ENCODE measurements around the gene CLEC18B. TPM values are rescaled to one million over a fixed set of nuclear protein-coding genes. Genes with fewer than 3 reads are reported as not detected.
"Not testable (repeated sequence)": the region's sequence is repeated elsewhere in the genome, so short reads cannot be mapped to it uniquely, and the experiment has no call there.

Gene CLEC18B
- total RNA-seq, 1 donor from 2014 or later = 1.2 TPM

- H3K9me3 ChIP-seq; intact Hi-C loops (cut with DNase I); ATAC-seq; H3K36me3 ChIP-seq; H3K4me1 ChIP-seq; H3K27ac ChIP-seq; H3K27me3 ChIP-seq (ENCODE audit: low read depth); DNase-seq; H3K4me3 ChIP-seq: not testable (repeated sequence)
Observed at GRCh38 chr16:74394604-74395003, 26.7 kb downstream of the CLEC18B start.

DNA sequence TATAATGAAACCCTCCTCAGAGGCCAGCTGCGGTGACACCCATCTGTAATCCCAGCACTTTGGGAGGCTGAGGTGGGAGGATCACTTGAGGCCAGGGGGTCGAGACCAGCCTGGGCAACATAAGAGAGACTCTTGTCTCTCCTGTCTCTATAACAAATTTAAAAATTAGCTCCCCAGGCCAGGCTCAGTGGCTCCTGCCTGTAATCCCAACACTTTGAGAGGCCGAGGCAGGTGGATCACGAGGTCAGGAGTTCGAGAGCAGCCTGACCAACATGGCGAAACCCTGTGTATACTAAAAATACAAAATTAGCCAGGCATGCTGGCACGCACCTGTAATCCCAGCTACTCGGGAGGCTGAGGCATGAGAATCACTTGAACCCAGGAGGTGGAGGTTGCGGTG is 27.1 kb downstream of the CLEC18B start:
- DNase-seq; intact Hi-C loops (cut with DNase I); H3K4me3 ChIP-seq: not testable (repeated sequence)

DNA sequence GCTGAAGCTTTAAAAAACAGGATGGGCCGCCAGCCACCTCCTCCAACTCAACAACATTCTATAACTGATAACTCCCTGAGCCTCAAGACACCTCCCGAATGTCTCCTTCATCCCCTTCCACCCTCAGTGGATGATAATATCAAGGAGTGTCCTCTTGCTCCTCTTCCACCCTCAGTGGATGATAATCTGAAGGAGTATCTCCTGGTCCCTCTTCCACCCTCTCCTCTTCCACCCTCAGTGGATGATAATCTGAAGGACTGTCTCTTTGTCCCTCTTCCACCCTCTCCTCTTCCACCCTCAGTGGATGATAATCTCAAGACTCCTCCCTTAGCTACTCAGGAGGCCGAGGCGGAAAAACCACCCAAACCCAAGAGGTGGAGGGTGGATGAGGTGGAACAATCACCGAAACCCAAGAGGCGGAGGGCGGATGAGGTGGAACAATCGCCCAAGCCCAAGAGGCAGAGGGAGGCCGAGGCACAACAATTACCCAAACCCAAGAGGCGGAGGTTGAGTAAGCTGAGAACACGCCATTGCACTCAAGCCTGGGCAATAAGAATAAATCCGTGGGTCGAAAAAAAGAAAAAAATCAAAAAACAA is 29.7 kb downstream of the CLEC18B start:
- H3K27me3 ChIP-seq (ENCODE audit: low read depth); ATAC-seq: not testable (repeated sequence)

More for the DNA sequence above, 27.1 kb downstream of the CLEC18B start:
- not testable (repeated sequence) for H3K27ac ChIP-seq; H3K9me3 ChIP-seq; H3K36me3 ChIP-seq; H3K27me3 ChIP-seq (ENCODE audit: low read depth); ATAC-seq; H3K4me1 ChIP-seq

GRCh38 chr16:74382339-74383034 is 38.8 kb downstream of the CLEC18B start:
- H3K27ac ChIP-seq; H3K9me3 ChIP-seq; H3K27me3 ChIP-seq (ENCODE audit: low read depth); H3K4me3 ChIP-seq; ATAC-seq; DNase-seq; H3K36me3 ChIP-seq; H3K4me1 ChIP-seq; intact Hi-C loops (cut with DNase I): not testable (repeated sequence)

More for the DNA sequence above, 29.7 kb downstream of the CLEC18B start:
- H3K4me3 ChIP-seq; H3K36me3 ChIP-seq; DNase-seq; H3K9me3 ChIP-seq; H3K27ac ChIP-seq; H3K4me1 ChIP-seq; intact Hi-C loops (cut with DNase I): not testable (repeated sequence)

DNA sequence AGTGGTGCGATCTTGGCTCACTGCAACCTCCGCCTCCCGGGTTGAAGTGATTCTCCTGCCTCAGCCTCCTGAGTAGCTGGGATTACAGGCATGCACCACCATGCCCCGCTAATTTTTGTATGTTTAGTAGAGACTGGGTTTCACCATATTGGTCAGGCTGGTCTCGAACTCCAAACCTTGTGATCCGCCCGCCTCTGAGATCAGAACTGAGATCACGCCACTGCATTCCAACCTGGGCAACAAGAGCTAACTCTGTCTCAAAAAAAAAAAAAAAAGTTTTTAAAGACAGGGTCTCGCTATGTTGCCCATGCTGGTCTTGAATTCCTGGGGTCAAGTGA is 47.5 kb downstream of the CLEC18B start:
- H3K27ac ChIP-seq; DNase-seq; H3K4me1 ChIP-seq; H3K4me3 ChIP-seq; H3K27me3 ChIP-seq (ENCODE audit: low read depth); H3K36me3 ChIP-seq; H3K9me3 ChIP-seq; intact Hi-C loops (cut with DNase I); ATAC-seq: not testable (repeated sequence)

DNA sequence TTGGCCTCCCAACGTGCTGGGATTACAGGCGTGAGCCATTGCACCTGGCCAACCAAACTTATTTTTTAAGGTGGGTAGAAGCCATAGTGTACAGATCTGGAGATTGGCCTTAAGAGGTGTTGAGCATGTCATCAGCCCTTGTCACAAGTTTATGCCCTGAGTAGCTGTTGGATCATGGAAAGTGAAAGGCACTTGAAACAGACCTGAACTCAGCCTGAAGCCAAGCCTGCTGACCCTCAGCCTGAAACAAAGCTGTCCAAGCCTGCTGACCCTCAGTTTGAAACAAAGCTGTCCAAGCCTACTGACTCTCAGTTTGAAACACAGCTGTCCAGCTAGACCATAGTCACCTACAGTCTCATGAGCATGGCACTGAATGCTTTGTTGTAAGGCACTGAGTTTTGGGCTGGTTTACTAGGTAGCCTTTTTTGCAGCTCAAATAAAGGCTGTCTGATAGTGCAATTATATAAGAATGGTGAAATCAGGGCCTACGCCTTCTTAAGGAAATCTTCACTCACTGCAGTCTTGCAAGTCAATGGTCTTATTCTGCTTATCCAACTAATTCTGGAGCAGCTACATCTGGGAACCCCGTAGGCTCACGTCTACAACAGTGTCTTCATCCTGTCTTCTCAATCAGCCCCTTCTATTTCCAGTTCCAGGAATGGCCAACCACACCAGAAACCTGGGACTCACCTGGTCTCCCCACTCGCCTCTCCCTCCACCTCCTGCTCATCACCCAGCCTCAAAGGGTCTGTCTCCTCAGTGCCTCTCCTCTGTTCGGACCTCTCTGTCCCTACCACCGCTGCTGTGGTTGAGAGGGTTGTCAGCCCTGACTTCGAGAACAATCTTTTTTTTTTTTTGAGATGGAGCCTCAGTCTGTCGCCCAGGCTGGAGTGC is 48.1 kb downstream of the CLEC18B start:
- DNase-seq (no peak), ATAC-seq (peak in 1 of 2 donors; percentile 10)
- Histone ChIP-seq H3K4me3 (no peak overlapping the region), H3K27ac (no peak overlapping the region), H3K9me3 (no peaks in the 10 kb centered on the region), H3K4me1 (no peaks in the 10 kb centered on the region), H3K36me3 (no peaks in the 10 kb centered on the region), H3K27me3 (ENCODE audit: low read depth) (no peaks in the 10 kb centered on the region)
- intact Hi-C loops (cut with DNase I) = no loop called here
- TF ChIP-seq, protein P1, sequence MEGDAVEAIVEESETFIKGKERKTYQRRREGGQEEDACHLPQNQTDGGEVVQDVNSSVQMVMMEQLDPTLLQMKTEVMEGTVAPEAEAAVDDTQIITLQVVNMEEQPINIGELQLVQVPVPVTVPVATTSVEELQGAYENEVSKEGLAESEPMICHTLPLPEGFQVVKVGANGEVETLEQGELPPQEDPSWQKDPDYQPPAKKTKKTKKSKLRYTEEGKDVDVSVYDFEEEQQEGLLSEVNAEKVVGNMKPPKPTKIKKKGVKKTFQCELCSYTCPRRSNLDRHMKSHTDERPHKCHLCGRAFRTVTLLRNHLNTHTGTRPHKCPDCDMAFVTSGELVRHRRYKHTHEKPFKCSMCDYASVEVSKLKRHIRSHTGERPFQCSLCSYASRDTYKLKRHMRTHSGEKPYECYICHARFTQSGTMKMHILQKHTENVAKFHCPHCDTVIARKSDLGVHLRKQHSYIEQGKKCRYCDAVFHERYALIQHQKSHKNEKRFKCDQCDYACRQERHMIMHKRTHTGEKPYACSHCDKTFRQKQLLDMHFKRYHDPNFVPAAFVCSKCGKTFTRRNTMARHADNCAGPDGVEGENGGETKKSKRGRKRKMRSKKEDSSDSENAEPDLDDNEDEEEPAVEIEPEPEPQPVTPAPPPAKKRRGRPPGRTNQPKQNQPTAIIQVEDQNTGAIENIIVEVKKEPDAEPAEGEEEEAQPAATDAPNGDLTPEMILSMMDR (IDR thresholded peaks at IDR 0.05) = no peak

DNA sequence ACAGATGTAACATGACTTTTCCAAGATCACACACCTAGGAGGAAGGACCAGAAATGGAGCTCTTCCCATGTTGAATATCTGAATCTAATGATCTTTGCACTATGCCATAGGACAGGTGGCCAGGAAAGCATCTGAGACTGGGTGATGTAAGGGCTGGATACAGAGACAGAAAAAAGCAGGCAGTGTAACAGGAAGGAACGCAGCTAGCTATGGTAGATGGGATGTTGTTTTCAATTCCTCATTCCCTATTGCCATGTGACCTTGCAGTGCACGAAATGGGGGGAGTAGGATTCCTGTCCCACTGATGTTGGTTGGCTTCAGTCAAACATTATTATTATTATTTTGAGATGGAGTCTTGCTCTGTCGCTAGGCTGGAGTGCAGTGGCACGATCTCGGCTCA is 48.9 kb downstream of the CLEC18B start:
- no peak for ATAC-seq
- TF ChIP-seq, protein P1 (IDR thresholded peaks at IDR 0.05) = no peak
- Histone ChIP-seq H3K27ac (no peak overlapping the region), H3K36me3 (no peaks in the 10 kb centered on the region), H3K9me3 (no peaks in the 10 kb centered on the region), H3K4me1 (peaks cover under 1% of the 10 kb centered on the region), H3K27me3 (ENCODE audit: low read depth) (no peaks in the 10 kb centered on the region), H3K4me3 (no peak overlapping the region)
- no peak for DNase-seq
- intact Hi-C loops (cut with DNase I) = no loop called here

- H3K27me3 ChIP-seq (ENCODE audit: low read depth); DNase-seq; H3K36me3 ChIP-seq; intact Hi-C loops (cut with DNase I); H3K27ac ChIP-seq; H3K4me3 ChIP-seq; ATAC-seq; H3K9me3 ChIP-seq: not testable (repeated sequence)
- peaks cover 10% of the 10 kb centered on the region for H3K4me1 ChIP-seq
Observed at GRCh38 chr16:74370338-74371135, 50.7 kb downstream of the CLEC18B start.

DNA sequence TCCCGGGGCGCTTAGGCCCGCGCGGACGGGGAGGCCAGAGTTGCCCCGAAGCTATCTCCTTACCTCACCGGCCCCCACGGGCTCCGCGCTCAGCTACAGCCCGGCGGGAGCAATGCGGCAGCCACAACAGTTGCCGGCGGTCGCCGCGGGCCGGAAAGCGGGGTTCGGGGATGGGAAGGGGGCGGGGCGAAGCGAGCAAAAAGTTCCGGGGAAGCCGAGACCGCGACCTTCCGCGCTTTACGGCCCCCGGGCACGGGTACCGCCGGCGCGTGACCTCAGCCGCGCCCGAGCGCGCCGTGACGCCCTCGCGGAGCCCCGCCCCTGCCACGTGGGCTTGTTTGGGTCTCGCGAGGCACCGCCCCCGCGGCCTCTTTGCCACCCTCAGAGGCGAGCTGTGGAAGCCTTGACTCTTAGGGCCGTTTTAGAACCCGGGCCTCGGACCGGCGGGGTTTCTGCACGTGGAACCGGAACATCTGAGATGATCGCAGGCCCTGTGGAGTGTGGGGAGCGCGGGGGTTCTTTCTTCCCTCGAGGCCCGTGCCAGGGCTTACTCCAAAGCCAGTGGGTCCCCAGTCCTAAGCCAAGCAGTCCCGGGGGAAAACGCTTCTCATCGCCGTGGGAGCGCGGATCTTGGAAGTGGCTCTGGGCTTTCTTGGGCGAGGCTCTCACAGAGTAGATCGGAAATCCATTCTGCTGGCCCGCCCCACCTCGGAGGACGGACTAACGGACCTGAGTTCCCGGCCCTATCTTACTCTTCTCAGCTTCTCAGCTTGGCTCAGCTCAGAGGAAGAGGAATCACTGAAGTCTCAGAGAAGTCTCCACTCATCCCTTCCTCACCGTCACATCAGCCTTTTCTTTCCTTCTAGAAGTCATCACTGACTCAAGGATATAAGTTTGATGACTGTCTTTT is 53.0 kb downstream of the CLEC18B start:
- Histone ChIP-seq H3K4me1 (peaks cover 10% of the 10 kb centered on the region), H3K4me3 (peak overlapping the region; percentile 85), H3K27ac (peak overlapping the region; percentile 85)
- H3K9me3 ChIP-seq; H3K27me3 ChIP-seq (ENCODE audit: low read depth); intact Hi-C loops (cut with DNase I); H3K36me3 ChIP-seq: not testable (repeated sequence)
- peak; percentile 99 for ATAC-seq
- peak; percentile 99 for DNase-seq

- DNase-seq (peak; percentile 77), ATAC-seq (peak; percentile 65 to 68)
- Histone ChIP-seq H3K36me3 (peaks cover 17% of the 10 kb centered on the region), H3K27ac (peak overlapping the region; percentile 85), H3K4me1 (peaks cover 10% of the 10 kb centered on the region), H3K4me3 (peak overlapping the region; percentile 85)
- H3K27me3 ChIP-seq (ENCODE audit: low read depth); H3K9me3 ChIP-seq; intact Hi-C loops (cut with DNase I): not testable (repeated sequence)
Observed at GRCh38 chr16:74367469-74368001, 53.7 kb downstream of the CLEC18B start.
